Omental fat pad (tissue), 4 donors: ENCODE measurements around the gene AKT1. TPM values are rescaled to one million over a fixed set of nuclear protein-coding genes. Genes with fewer than 3 reads are reported as not detected.
"Not testable (repeated sequence)": the region's sequence is repeated elsewhere in the genome, so short reads cannot be mapped to it uniquely, and the experiment has no call there.

ENCODE experiments used
- ATAC-seq: fragments of 150-250 bp; one replicate; pipeline ENCODE4 v1.9.1; 2016; ENCODE audit warnings: mild to moderate bottlenecking, moderate library complexity; ENCODE audit not compliant: low FRiP score
- DNase-seq: peaks from one replicate; pipeline ENCODE4 v3.0.0-alpha.2; 2019; ENCODE audit warnings: low spot score
- CTCF ChIP-seq, 3 donors: fragments of 450-650 bp; IDR thresholded peaks; one replicate each; pipeline ENCODE4 v1.5.1; 2016 to 2017; ENCODE audit warnings: antibody characterized with exemption in 3 of 3, mild to moderate bottlenecking in 3 of 3, moderate library complexity in 2 of 3
- total RNA-seq, 4 donors: library from RNA; depleted of rRNA; stranded (reverse); fragments of >200 nt; gene quantifications; one replicate each; pipeline ENCODE4 v1.1.0, GENCODE V29; 2016

The AKT1 gene
- total RNA-seq, 4 donors from 2014 or later: 104 to 121 (median 107) TPM

- DNase-seq (no peak), ATAC-seq (no peak)
- no peak for TF ChIP-seq CTCF (IDR thresholded peaks at IDR 0.05)
These were observed 21.0 kb upstream of the AKT1 start for GRCh38 chr14:104816616-104816884.

GRCh38 chr14:104814701-104815100 lies 19.2 kb upstream of the AKT1 start:
- not testable (repeated sequence) for DNase-seq, ATAC-seq

GRCh38 chr14:104813286-104813685 lies 17.7 kb upstream of the AKT1 start:
- ATAC-seq: no peak
- no peak for TF ChIP-seq CTCF (IDR thresholded peaks at IDR 0.05)
- DNase-seq: no peak

DNA sequence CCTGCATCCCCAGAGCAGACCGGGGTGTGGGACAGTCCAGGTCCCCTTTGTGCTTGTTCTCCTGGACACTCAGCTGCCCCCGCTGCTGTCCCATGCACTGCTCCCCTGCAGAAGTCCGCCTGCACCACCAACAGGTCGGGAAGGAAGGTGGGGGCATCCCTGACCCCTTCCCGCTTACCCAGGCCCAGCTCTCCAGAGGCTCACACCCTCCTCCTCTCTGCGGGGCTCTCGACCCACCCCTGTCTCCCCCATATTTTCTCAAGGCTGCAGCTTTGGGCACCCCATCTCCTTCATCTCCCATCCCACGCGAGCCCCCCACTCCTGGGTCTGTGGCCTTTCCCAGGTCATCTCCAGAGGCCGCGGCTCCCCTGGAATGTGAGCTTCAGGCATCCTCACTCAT lies 14.8 kb upstream of the AKT1 start:
- ATAC-seq: no peak
- no peak for DNase-seq
- TF ChIP-seq CTCF (IDR thresholded peaks at IDR 0.05): no peak

DNA sequence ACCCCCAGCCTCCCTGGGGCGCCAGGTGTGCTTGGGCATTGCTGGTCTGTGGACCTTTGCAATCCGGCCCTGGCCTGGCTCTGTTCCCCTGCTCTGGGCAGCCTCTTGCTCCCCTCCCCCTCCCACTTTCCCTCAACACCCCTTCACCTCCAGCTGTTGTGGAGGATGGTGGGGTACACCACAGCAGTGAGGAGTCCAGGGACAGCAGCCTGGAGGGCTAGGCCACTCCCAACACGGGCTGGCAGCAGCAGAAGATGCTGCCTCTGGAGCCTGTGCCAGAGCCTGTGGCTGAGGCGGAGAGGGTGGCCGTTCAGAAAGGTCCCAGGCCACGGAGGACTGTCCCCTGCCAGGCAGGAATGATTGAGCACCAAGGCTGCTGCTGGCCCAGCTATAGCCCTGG lies 12.9 kb upstream of the AKT1 start:
- DNase-seq (no peak), ATAC-seq (no peak)
- no peak for TF ChIP-seq CTCF (IDR thresholded peaks at IDR 0.05)

- no peak for TF ChIP-seq CTCF (IDR thresholded peaks at IDR 0.05)
These were observed 11.3 kb upstream of the AKT1 start for GRCh38 chr14:104806625-104807465.

DNA sequence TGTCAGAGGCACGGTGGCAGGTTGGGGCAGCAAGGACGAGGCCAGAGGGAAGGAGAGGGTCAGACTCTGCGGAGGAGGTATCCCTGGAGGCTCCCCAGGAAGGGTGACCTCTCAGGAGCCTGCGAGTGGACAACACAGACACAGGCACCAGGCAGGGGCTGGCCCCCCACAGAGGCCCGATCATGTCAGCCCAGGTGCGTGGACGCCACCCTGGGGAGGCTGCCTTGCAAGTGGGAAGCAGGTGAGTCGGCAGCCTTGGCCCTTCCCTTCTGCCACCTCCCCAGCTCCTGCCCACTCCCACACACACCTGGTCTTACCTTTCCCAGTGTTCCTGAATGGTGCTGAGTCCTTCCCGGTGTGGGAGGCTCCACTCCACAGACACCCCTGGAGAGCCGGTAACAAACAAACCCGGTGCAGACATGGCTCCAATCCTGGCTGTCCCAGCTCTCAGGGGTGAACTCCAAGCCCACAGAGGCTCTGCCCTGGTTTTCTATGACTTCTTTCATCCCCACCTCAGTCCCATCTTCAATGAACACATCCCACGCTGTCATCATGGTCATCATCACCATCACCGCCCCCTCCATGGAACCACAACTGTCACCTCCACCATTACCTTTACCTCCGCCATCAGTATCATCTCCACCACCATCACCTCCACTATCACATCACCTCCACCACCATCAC lies 10.5 kb upstream of the AKT1 start:
- no peak for TF ChIP-seq CTCF (IDR thresholded peaks at IDR 0.05)
- no peak for DNase-seq

More at GRCh38 chr14:104806625-104807465, 11.3 kb upstream of the AKT1 start:
- no peak for DNase-seq
- no peak for ATAC-seq

More for the DNA sequence above, 10.5 kb upstream of the AKT1 start:
- ATAC-seq: no peak
